ENCODE data around the gene RCL1. TPM values are rescaled to one million over a fixed set of nuclear protein-coding genes. Genes with fewer than 3 reads are reported as not detected.

The RCL1 gene
- polyA plus RNA-seq, 1 of the 3 experiments (the other 2 are of a cell fraction) = 18.4 TPM

DNA sequence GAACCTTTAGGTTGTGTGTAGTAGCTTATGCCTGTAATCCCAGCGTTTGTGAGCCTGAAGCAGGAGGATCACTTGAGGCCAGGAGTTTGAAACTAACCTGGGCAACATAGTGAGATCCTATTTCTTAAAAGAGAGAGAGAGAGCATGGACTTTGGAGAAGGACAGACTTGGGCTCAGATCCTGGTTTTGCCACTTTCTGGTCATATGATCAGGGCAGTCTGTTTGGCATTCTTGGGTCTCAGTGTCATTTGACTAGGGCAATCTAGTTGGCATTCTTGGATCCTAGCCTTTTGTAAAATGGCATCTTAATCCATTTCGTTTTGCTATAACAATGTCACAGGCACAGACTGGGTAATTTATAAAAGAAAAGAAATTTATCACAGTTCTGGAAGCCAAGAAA is 28.4 kb downstream of the RCL1 start (continued):
- TF ChIP-seq, protein P1, sequence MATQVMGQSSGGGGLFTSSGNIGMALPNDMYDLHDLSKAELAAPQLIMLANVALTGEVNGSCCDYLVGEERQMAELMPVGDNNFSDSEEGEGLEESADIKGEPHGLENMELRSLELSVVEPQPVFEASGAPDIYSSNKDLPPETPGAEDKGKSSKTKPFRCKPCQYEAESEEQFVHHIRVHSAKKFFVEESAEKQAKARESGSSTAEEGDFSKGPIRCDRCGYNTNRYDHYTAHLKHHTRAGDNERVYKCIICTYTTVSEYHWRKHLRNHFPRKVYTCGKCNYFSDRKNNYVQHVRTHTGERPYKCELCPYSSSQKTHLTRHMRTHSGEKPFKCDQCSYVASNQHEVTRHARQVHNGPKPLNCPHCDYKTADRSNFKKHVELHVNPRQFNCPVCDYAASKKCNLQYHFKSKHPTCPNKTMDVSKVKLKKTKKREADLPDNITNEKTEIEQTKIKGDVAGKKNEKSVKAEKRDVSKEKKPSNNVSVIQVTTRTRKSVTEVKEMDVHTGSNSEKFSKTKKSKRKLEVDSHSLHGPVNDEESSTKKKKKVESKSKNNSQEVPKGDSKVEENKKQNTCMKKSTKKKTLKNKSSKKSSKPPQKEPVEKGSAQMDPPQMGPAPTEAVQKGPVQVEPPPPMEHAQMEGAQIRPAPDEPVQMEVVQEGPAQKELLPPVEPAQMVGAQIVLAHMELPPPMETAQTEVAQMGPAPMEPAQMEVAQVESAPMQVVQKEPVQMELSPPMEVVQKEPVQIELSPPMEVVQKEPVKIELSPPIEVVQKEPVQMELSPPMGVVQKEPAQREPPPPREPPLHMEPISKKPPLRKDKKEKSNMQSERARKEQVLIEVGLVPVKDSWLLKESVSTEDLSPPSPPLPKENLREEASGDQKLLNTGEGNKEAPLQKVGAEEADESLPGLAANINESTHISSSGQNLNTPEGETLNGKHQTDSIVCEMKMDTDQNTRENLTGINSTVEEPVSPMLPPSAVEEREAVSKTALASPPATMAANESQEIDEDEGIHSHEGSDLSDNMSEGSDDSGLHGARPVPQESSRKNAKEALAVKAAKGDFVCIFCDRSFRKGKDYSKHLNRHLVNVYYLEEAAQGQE (IDR thresholded peaks at IDR 0.05; ENCODE audit: low read depth, low read length) = no peak

DNA sequence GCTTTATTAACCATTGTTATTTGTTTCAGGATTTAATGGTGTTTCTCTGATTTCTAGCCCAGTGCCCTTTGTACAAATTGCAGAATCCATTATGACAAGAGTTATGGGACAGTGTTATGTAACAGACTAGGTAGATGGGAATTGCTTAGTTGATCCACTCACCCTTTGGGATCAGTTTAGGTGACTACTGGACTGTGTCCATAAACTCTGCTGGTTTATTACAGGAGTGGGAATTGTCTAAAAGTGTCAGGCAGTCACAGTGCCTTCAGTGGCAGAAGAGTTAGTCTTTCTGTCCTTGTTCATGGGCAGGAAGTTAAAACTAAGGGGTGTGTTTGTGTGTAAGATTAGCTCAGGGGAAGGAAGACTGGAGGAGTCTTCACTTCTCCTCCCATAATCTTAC is 29.3 kb downstream of the RCL1 start:
- CTCF ChIA-PET = interaction anchor here (1.2 to 1.7 kb wide), 2 partner anchors 10 to 24 kb away, joined by 4 to 7 read pairs; no protein-coding TSS in a partner anchor
- Histone ChIP-seq H2AFZ (ENCODE audit: low read depth) (no peak overlapping the region), H3K9me2 (no peaks in the 10 kb centered on the region), H3K79me2 (ENCODE audit: insufficient read depth) (peaks cover 27% of the 10 kb centered on the region), H3K4me1 (ENCODE audit: control insufficient read depth in 1 of 2, insufficient read depth in 2 of 2, low read depth in 1 of 2, low read length in 1 of 2) (no peaks in the 10 kb centered on the region; a peak in 1 of 4 replicates), H3K4me3 (ENCODE audit: low read depth in 2 of 2, low read length in 1 of 2) (no peak overlapping the region), H3K9me3 (no peaks in the 10 kb centered on the region), H3F3A (replicated peaks; ENCODE audit: insufficient read depth) (no peaks in the 10 kb centered on the region), H3K4me2 (no peak overlapping the region), H3K9ac (no peak overlapping the region), H4K20me1 (ENCODE audit: insufficient read depth) (0 out of 2 replicates have a peak, but pooled peaks cover 3% of the 10 kb centered on the region), H3K27me3 (ENCODE audit: insufficient read depth) (no peaks in the 10 kb centered on the region), H3K27ac (ENCODE audit: low read depth in 2 of 2, low read length in 1 of 2) (no peak overlapping the region), H3K36me3 (replicated peaks in 1 of 2; ENCODE audit: control insufficient read depth in 1 of 2, insufficient read depth in 2 of 2, low read length in 1 of 2) (no peaks in the 10 kb centered on the region)
- TF ChIP-seq YY1 (IDR thresholded peaks at IDR 0.05; ENCODE audit: low read depth) (no peak), NFIC (IDR thresholded peaks at IDR 0.05; ENCODE audit: borderline replicate concordance) (no peak), NRF1 (IDR thresholded peaks at IDR 0.05; ENCODE audit: low read depth, low read length) (no peak), EZH2phosphoT487 (IDR thresholded peaks at IDR 0.05; ENCODE audit: borderline replicate concordance, low read depth) (no peak), SIN3A (IDR thresholded peaks at IDR 0.05; ENCODE audit: borderline replicate concordance, low read depth, low read length) (no peak), RXRA (IDR thresholded peaks at IDR 0.05; ENCODE audit: borderline replicate concordance, low read depth) (no peak), TCF12 (IDR thresholded peaks at IDR 0.05) (no peak)
- TF ChIP-seq, protein P2, sequence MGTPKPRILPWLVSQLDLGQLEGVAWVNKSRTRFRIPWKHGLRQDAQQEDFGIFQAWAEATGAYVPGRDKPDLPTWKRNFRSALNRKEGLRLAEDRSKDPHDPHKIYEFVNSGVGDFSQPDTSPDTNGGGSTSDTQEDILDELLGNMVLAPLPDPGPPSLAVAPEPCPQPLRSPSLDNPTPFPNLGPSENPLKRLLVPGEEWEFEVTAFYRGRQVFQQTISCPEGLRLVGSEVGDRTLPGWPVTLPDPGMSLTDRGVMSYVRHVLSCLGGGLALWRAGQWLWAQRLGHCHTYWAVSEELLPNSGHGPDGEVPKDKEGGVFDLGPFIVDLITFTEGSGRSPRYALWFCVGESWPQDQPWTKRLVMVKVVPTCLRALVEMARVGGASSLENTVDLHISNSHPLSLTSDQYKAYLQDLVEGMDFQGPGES (IDR thresholded peaks at IDR 0.05; ENCODE audit: low read depth, low read length) = no peak
- TF ChIP-seq, protein P3, sequence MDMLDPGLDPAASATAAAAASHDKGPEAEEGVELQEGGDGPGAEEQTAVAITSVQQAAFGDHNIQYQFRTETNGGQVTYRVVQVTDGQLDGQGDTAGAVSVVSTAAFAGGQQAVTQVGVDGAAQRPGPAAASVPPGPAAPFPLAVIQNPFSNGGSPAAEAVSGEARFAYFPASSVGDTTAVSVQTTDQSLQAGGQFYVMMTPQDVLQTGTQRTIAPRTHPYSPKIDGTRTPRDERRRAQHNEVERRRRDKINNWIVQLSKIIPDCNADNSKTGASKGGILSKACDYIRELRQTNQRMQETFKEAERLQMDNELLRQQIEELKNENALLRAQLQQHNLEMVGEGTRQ (IDR thresholded peaks at IDR 0.05; ENCODE audit: borderline replicate concordance, low read depth, low read length) = no peak
- TF ChIP-seq, protein P1 (IDR thresholded peaks at IDR 0.05; ENCODE audit: low read depth, low read length) = no peak
- TF ChIP-seq, protein P4, sequence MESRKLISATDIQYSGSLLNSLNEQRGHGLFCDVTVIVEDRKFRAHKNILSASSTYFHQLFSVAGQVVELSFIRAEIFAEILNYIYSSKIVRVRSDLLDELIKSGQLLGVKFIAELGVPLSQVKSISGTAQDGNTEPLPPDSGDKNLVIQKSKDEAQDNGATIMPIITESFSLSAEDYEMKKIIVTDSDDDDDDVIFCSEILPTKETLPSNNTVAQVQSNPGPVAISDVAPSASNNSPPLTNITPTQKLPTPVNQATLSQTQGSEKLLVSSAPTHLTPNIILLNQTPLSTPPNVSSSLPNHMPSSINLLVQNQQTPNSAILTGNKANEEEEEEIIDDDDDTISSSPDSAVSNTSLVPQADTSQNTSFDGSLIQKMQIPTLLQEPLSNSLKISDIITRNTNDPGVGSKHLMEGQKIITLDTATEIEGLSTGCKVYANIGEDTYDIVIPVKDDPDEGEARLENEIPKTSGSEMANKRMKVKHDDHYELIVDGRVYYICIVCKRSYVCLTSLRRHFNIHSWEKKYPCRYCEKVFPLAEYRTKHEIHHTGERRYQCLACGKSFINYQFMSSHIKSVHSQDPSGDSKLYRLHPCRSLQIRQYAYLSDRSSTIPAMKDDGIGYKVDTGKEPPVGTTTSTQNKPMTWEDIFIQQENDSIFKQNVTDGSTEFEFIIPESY (IDR thresholded peaks at IDR 0.05; ENCODE audit: borderline replicate concordance, low read depth) = no peak
- POLR2A ChIA-PET = no interaction called here
- DNase-seq = no peak
